ENCODE data around the gene OR14A2.

OR14A2 gene
- long read RNA-seq = 0 reads

GRCh38 chr1:247748041-247748440 is at the start of gene OR14A2:
TSS of gene OR14A2 (minus strand) at chr1:247748141.
- TF ChIP-seq CTCF (IDR thresholded peaks at IDR 0.05; ENCODE audit: insufficient read depth, low read length) = no peak
- TF ChIP-seq POLR2AphosphoS5 (IDR thresholded peaks at IDR 0.05; ENCODE audit: low read depth) = no peak
- no peak for TF ChIP-seq SPI1 (IDR thresholded peaks at IDR 0.05; ENCODE audit: borderline replicate concordance, low read depth)
- no peak for TF ChIP-seq REST (IDR thresholded peaks at IDR 0.05; ENCODE audit: insufficient replicate concordance, low read depth)
- TF ChIP-seq GABPA (IDR thresholded peaks at IDR 0.05; ENCODE audit: low read depth) = no peak
- H3K27ac ChIP-seq (replicated peaks) = no peak within 1 kb of the TSS
- no peak for DNase-seq (ENCODE audit: low read depth in 1 of 2, low spot score in 1 of 2)
- no peak within 1 kb of the TSS for H3K4me3 ChIP-seq (replicated peaks; ENCODE audit: insufficient read depth, low read length)
- no peaks in the 10 kb centered on the region for H3K27me3 ChIP-seq (ENCODE audit: insufficient read depth, poor library complexity, severe bottlenecking)

GRCh38 chr1:247797518-247797917 is 49.6 kb upstream of the OR14A2 start:
- TF ChIP-seq SPI1 (IDR thresholded peaks at IDR 0.05; ENCODE audit: borderline replicate concordance, low read depth) = no peak
- TF ChIP-seq POLR2AphosphoS5 (IDR thresholded peaks at IDR 0.05; ENCODE audit: low read depth) = no peak
- TF ChIP-seq REST (IDR thresholded peaks at IDR 0.05; ENCODE audit: insufficient replicate concordance, low read depth) = no peak
- no peak for TF ChIP-seq CTCF (IDR thresholded peaks at IDR 0.05; ENCODE audit: insufficient read depth, low read length)
- TF ChIP-seq GABPA (IDR thresholded peaks at IDR 0.05; ENCODE audit: low read depth) = no peak
- Histone ChIP-seq H3K4me3 (replicated peaks; ENCODE audit: insufficient read depth, low read length) (no peak overlapping the region), H3K27ac (replicated peaks) (no peak overlapping the region), H3K27me3 (ENCODE audit: insufficient read depth, poor library complexity, severe bottlenecking) (no peaks in the 10 kb centered on the region)
- no peak for DNase-seq (ENCODE audit: low read depth in 1 of 2, low spot score in 1 of 2)

- Histone ChIP-seq H3K4me3 (replicated peaks; ENCODE audit: insufficient read depth, low read length) (no peak overlapping the region), H3K27me3 (ENCODE audit: insufficient read depth, poor library complexity, severe bottlenecking) (no peaks in the 10 kb centered on the region), H3K27ac (replicated peaks) (no peak overlapping the region)
- TF ChIP-seq REST (IDR thresholded peaks at IDR 0.05; ENCODE audit: insufficient replicate concordance, low read depth) (no peak), SPI1 (IDR thresholded peaks at IDR 0.05; ENCODE audit: borderline replicate concordance, low read depth) (no peak), POLR2AphosphoS5 (IDR thresholded peaks at IDR 0.05; ENCODE audit: low read depth) (no peak), CTCF (IDR thresholded peaks at IDR 0.05; ENCODE audit: insufficient read depth, low read length) (no peak), GABPA (IDR thresholded peaks at IDR 0.05; ENCODE audit: low read depth) (no peak)
- no peak for DNase-seq (ENCODE audit: low read depth in 1 of 2, low spot score in 1 of 2)
Measured at GRCh38 chr1:247769603-247770002, 21.7 kb upstream of the OR14A2 start.

All from HL-60 (cell line).